ENCODE results near the gene PITPNB. TPM values are rescaled to one million over a fixed set of nuclear protein-coding genes. Genes with fewer than 3 reads are reported as not detected.

The PITPNB gene
- total RNA-seq, 3 donors from 2014 or later = 41.1 to 49.2 (median 47.5) TPM

- Histone ChIP-seq H3K36me3 (no peaks in the 10 kb centered on the region), H3K4me3 (no peak overlapping the region), H3K9me3 (no peaks in the 10 kb centered on the region), H3K27ac (no peak overlapping the region), H3K27me3 (no peaks in the 10 kb centered on the region), H3K4me1 (peaks cover 0 to 4% of the 10 kb centered on the region in 2 donors)
- TF ChIP-seq, protein P1, sequence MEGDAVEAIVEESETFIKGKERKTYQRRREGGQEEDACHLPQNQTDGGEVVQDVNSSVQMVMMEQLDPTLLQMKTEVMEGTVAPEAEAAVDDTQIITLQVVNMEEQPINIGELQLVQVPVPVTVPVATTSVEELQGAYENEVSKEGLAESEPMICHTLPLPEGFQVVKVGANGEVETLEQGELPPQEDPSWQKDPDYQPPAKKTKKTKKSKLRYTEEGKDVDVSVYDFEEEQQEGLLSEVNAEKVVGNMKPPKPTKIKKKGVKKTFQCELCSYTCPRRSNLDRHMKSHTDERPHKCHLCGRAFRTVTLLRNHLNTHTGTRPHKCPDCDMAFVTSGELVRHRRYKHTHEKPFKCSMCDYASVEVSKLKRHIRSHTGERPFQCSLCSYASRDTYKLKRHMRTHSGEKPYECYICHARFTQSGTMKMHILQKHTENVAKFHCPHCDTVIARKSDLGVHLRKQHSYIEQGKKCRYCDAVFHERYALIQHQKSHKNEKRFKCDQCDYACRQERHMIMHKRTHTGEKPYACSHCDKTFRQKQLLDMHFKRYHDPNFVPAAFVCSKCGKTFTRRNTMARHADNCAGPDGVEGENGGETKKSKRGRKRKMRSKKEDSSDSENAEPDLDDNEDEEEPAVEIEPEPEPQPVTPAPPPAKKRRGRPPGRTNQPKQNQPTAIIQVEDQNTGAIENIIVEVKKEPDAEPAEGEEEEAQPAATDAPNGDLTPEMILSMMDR (IDR thresholded peaks at IDR 0.05) = no peak
- TF ChIP-seq POLR2A (IDR thresholded peaks at IDR 0.05) (no peak), POLR2AphosphoS5 (IDR thresholded peaks at IDR 0.05) (no peak)
- no peak for DNase-seq (ENCODE audit: low spot score in 2 of 2)
- intact Hi-C loops (cut with DNase I; ENCODE audit: low total_unique reads) = no loop called here
Observed at GRCh38 chr22:27811778-27812177, 107.3 kb downstream of the PITPNB start.

DNA sequence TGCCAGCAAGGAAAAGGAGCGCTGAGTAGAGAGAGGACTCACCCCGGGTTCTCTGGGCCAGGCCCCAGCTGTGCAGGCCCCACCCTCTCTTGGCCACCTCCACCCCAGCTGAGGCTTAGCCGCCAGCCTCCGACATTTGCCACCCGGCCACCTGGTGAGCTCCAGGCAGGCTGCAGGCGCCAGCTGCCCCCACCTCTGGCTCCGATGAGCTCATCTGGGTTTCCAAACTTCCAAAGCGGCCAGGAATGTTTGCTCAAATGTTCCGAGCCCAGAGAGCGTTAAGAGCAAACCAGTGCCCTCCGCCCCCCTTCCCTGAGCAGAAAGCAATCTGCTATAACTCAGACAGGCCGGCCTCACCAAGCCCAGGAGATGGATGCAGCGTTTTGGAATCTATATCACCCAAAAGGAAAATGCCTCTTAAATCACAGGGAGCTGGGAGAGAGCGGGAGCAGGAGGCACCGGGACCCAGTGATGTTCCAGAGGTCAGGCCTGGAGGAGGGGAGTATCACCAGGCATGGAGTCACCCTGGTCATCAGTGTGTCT lies 108.4 kb downstream of the PITPNB start:
- H3K9me3 ChIP-seq = no peaks in the 10 kb centered on the region
- peak overlapping the region; percentile 32 to 42 for H3K27ac ChIP-seq
- peaks cover 0 to 4% of the 10 kb centered on the region in 2 donors for H3K4me1 ChIP-seq
- intact Hi-C loops (cut with DNase I; ENCODE audit: low total_unique reads) = no loop called here
- H3K36me3 ChIP-seq = no peaks in the 10 kb centered on the region
- TF ChIP-seq, protein P1 (IDR thresholded peaks at IDR 0.05) = no peak
- TF ChIP-seq POLR2A (IDR thresholded peaks at IDR 0.05) (no peak), POLR2AphosphoS5 (IDR thresholded peaks at IDR 0.05) (no peak)
- no peaks in the 10 kb centered on the region for H3K27me3 ChIP-seq
- no peak overlapping the region for H3K4me3 ChIP-seq
- peak in 1 of 2 donors; percentile 40 for DNase-seq (ENCODE audit: low spot score in 2 of 2)

DNA sequence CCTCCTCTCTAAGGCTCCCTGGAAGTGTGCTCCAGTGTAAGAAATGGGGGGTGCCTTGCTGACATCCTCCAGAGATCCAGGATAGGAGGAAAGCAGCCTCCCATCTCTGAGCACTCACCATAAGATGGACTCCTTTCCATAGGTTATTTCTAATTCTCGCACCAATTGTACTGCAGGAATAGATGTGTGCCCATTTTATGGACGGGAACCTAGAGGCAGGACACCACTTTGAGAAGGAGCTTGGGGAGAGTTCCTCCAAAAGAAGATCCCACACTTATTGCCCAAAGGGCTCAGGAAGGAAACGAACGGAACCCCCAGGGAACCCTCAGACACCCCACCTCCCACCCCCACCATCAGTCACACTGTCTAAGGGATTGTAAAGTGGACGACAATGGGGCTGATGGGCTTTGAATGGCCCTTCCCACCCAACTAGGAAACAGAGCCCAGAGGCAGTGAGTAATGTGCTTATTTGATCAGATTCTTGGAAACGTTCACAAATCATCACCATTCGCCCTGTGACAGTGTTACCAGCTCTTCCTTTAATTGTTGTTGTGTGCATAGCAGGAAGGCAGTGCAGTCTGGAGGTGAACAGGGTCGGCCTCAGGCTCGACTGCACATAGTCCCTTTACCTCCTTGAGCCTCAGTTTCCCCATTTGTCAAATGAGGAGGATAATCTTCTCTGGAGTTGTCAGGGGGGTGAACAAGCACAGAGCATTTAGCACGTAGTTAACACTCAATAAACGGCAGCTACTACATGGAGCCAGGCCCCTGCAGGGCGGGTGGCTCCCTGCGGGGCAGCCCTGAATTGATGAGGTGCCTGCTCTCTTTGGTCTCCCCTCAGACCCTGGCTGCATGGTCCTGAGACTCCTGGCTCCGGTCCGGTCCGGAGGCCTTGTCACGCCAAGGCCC lies 109.1 kb downstream of the PITPNB start:
- H3K9me3 ChIP-seq = no peaks in the 10 kb centered on the region
- H3K4me1 ChIP-seq = peaks cover 0 to 4% of the 10 kb centered on the region in 2 donors
- no peaks in the 10 kb centered on the region for H3K27me3 ChIP-seq
- H3K27ac ChIP-seq = peak overlapping the region; percentile 32 to 42
- TF ChIP-seq POLR2A (IDR thresholded peaks at IDR 0.05) = no peak
- TF ChIP-seq, protein P1 (IDR thresholded peaks at IDR 0.05) = no peak
- TF ChIP-seq POLR2AphosphoS5 (IDR thresholded peaks at IDR 0.05) = no peak
- H3K4me3 ChIP-seq = no peak overlapping the region
- H3K36me3 ChIP-seq = no peaks in the 10 kb centered on the region
- no peak for DNase-seq (ENCODE audit: low spot score in 2 of 2)
- intact Hi-C loops (cut with DNase I; ENCODE audit: low total_unique reads) = no loop called here

DNA sequence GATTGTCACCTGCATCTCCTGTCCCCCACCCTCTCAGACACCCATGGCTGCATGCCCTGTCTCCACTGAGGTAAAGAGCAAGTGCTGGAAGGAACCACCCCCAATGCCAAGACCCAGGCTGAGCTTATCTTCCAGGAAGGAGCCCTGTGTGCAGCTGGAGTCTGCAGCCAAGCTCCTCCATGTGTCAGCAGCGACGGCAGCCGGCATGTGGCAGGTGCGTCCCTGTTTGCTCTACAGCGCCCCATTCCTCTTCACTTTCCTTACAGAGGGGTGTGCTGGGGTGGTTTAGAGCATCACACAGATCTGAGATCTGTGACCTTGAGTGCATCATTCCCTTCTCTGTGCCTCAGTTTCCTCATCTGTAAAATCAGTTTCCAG lies 109.8 kb downstream of the PITPNB start:
- Histone ChIP-seq H3K27ac (no peak overlapping the region), H3K4me3 (no peak overlapping the region), H3K4me1 (peaks cover 0 to 4% of the 10 kb centered on the region in 2 donors), H3K27me3 (no peaks in the 10 kb centered on the region), H3K36me3 (no peaks in the 10 kb centered on the region), H3K9me3 (no peaks in the 10 kb centered on the region)
- intact Hi-C loops (cut with DNase I; ENCODE audit: low total_unique reads) = no loop called here
- DNase-seq (ENCODE audit: low spot score in 2 of 2) = no peak
- TF ChIP-seq POLR2A (IDR thresholded peaks at IDR 0.05) = no peak

GRCh38 chr22:27808451-27809225 lies 110.4 kb downstream of the PITPNB start:
- no peaks in the 10 kb centered on the region for H3K27me3 ChIP-seq
- intact Hi-C loops (cut with DNase I; ENCODE audit: low total_unique reads) = no loop called here
- no peak for DNase-seq (ENCODE audit: low spot score in 2 of 2)
- TF ChIP-seq, protein P1 (IDR thresholded peaks at IDR 0.05) = no peak
- TF ChIP-seq POLR2AphosphoS5 (IDR thresholded peaks at IDR 0.05) (no peak), POLR2A (IDR thresholded peaks at IDR 0.05) (no peak)
- H3K9me3 ChIP-seq = no peaks in the 10 kb centered on the region
- H3K27ac ChIP-seq = no peak overlapping the region
- no peaks in the 10 kb centered on the region for H3K36me3 ChIP-seq
- H3K4me3 ChIP-seq = no peak overlapping the region
- H3K4me1 ChIP-seq = peaks cover 0 to 4% of the 10 kb centered on the region in 2 donors

All from breast epithelium (tissue), 4 donors.